ENCODE measurements around the gene TK1.

The TK1 gene

DNA sequence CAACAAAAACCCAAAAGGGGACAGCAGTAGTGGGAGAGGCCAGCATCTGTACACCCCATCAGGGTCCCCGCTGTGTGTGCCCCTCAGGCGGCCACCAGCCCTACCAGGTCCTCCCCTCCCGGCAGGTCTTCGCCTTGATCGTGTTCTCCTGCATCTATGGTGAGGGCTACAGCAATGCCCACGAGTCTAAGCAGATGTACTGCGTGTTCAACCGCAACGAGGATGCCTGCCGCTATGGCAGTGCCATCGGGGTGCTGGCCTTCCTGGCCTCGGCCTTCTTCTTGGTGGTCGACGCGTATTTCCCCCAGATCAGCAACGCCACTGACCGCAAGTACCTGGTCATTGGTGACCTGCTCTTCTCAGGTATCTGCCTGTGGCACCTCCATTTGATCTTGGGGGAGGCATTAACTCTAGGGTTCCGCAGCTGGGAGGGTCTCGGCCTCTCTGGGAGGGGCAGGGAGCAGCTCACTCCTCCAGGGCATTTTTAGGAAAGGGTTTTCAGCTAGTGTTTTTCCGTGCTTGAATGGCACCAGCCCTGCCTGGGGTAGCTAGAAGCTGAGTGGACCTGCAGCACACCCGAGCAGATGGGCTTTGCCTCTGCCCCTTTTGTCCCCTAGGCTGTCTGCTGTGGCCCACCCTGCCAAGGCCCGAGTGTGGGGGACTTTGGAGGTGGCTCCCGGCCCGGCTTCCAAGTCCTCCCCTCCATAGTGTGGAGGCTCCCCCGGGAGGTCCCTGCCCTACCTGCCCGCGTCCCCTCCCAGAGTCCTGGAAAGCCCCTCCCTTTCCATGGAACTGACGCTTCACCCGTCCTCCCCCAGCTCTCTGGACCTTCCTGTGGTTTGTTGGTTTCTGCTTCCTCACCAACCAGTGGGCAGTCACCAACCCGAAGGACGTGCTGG is 15.9 kb downstream of the TK1 start:
- no peak overlapping the region for H3K4me3 ChIP-seq (ENCODE audit: low read depth, low read length)

DNA sequence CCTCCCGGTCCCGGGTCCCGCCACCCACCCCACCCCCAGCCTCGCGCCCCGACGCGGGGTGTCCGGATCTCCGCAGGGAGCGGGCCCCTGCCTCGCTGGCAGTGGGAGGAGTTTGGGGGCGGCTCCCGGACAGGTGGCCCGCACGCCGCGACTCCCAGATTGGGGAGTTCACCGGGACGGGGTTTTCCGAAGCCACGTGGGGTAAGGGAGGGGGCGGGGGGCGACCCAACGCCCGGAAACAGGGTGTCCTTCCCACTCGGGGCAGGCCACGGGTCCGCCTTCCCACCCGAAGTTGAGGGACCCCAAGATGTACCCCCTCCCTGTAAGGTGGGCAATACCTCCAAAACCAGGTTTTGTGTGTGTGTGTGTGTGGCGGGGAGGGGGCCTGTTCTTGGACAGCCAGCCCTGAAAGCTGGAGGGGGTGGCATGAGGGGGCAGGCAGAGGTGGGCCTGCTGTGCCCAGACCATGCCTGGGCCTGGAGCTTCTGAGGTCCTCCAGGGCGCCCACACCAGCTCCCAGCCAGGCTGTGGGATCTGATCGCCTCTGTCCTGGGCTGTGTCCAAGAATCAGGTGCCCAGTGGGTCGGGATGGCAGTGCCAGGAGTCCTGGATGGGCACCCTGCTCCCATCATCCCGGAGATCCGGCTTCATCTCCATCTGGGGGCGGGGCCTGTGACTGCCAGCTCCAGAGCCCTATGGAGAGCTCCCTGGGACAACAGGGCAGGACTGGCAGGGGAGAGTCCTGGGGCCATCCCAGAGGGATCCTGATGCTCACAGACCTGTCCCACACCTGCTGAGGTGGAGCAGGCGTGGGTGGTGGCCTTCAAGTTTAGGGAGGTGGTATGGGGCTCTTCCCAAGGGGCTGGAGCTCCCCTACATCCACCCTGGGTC is 17.7 kb downstream of the TK1 start:
- no peaks in the 10 kb centered on the region for H3K27me3 ChIP-seq
- H3K4me3 ChIP-seq (ENCODE audit: low read depth, low read length) = peak overlapping the region; percentile 57
- H3K9me3 ChIP-seq = no peaks in the 10 kb centered on the region
- H3K36me3 ChIP-seq = peaks cover 1% of the 10 kb centered on the region
- H3K4me1 ChIP-seq = no peaks in the 10 kb centered on the region
- TF ChIP-seq, protein P1, sequence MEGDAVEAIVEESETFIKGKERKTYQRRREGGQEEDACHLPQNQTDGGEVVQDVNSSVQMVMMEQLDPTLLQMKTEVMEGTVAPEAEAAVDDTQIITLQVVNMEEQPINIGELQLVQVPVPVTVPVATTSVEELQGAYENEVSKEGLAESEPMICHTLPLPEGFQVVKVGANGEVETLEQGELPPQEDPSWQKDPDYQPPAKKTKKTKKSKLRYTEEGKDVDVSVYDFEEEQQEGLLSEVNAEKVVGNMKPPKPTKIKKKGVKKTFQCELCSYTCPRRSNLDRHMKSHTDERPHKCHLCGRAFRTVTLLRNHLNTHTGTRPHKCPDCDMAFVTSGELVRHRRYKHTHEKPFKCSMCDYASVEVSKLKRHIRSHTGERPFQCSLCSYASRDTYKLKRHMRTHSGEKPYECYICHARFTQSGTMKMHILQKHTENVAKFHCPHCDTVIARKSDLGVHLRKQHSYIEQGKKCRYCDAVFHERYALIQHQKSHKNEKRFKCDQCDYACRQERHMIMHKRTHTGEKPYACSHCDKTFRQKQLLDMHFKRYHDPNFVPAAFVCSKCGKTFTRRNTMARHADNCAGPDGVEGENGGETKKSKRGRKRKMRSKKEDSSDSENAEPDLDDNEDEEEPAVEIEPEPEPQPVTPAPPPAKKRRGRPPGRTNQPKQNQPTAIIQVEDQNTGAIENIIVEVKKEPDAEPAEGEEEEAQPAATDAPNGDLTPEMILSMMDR (IDR thresholded peaks at IDR 0.05; ENCODE audit: low read depth, low read length) = no peak
- peak; percentile 56 for DNase-seq

More for the DNA sequence above, 15.9 kb downstream of the TK1 start:
- Histone ChIP-seq H3K36me3 (peaks cover 13% of the 10 kb centered on the region), H3K27me3 (no peaks in the 10 kb centered on the region), H3K4me1 (no peaks in the 10 kb centered on the region; the same call in 1 of the 2 replicates), H3K9me3 (no peaks in the 10 kb centered on the region)
- TF ChIP-seq, protein P1 (IDR thresholded peaks at IDR 0.05; ENCODE audit: low read depth, low read length) = no peak
- no peak for DNase-seq

DNA sequence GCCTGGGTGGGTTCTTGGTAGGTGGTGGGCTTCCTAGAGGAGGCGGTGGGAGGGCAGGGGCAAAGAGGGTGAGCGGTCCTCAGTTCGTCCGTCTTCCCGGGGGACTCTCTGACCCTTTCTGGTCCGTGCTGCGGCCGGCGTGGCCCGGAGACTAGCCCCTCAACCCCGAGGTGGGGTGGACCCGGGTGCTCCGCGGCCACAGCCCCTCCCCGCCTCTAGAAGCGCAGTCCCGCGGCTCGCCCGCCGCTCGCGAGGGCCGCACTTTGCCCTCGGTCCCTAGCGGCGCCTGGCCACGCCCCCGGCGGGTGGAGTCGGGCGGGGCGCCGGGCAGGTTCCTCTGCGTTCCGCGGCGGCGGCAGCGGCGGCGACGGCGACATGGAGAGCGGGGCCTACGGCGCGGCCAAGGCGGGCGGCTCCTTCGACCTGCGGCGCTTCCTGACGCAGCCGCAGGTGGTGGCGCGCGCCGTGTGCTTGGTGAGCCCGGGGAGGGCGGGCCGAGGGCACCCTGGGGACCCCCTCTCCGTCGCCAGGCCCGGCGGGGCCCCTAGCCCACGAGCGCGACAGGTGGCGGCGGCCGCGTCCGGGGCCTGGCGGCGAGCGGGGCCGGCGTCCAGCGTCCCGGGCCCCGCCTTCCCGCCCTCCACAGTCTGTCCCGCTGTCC is 18.5 kb downstream of the TK1 start, which contains the start of gene SYNGR2:
Gene SYNGR2 (plus strand): TSS at position 340 of the 661 bp plus-strand sequence. CDS start 36 bp downstream, at position 376.
- peak within 1 kb of the TSS; percentile 57 for H3K4me3 ChIP-seq (ENCODE audit: low read depth, low read length)
- peak; percentile 92 for DNase-seq
- H3K9me3 ChIP-seq = no peaks in the 10 kb centered on the region
- TF ChIP-seq, protein P1 (IDR thresholded peaks at IDR 0.05; ENCODE audit: low read depth, low read length) = no peak
- no peaks in the 10 kb centered on the region for H3K27me3 ChIP-seq
- H3K4me1 ChIP-seq = no peaks in the 10 kb centered on the region
- no peaks in the 10 kb centered on the region for H3K36me3 ChIP-seq

DNA sequence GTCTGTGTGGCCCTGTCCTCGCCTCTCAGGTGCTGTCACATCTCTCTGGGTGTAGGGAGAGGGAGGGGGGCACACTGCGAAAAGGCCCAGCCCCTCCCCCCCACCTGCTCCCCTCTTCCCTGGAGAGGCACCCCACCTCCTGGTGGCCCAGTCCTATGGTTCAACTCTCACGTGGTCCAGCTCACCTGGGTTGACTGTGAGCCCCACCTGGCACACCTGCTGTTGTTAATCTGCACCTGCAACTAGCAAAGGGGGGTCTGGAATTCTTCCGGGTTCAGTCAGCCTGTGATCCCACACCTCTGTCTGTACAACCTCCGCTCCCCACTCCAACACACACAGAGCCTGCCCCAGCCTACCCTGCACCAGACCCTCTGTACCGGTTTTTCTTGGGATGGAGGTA is 20.4 kb downstream of the TK1 start:
- H3K27me3 ChIP-seq = no peaks in the 10 kb centered on the region
- TF ChIP-seq, protein P1 (IDR thresholded peaks at IDR 0.05; ENCODE audit: low read depth, low read length) = no peak
- no peaks in the 10 kb centered on the region for H3K9me3 ChIP-seq
- no peak overlapping the region for H3K4me3 ChIP-seq (ENCODE audit: low read depth, low read length)
- DNase-seq = no peak
- no peaks in the 10 kb centered on the region for H3K36me3 ChIP-seq
- no peaks in the 10 kb centered on the region for H3K4me1 ChIP-seq

DNA sequence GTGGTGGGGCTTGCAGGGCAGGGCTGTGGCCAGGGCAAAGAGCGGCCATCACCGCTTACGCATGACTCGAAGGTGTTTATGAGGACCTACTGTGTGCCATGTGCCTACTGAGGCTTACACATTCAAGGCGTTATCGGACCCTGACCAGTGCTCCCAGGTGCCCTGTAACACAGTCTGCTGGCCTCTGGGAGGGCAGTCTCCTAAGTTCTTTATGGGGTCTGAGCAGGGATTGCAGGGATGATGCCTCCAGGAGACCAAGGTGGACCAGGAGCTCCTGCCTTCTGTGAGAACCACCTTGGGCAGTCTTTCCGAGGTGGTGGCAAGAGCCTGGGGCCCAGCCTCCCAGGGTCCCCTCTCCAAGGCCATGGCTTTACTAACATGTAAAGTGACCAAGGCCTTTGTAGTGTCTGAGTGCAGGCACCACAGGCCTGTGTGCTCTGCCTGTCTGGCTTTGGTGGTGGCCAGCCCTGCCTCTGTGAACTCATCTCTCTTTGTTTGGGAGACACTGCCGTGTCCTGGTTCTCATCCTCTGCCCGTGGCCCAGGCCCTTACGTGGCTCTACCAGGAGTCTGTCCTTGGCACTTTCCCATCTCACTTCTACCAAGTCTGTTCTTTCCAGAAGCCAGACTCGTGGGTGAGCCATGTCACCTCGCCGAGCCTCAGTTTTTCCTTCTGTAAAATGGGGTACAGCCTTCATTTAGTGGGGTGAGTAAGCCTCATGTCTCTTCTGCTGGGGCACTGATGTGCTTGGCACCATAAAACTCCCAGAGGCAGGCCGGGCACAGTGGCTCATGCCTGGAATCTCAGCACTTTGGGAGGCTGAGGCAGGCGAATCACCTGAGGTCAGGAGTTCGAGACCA is 21.9 kb downstream of the TK1 start:
- no peak for DNase-seq
- Histone ChIP-seq H3K27me3 (no peaks in the 10 kb centered on the region), H3K36me3 (no peaks in the 10 kb centered on the region), H3K4me3 (ENCODE audit: low read depth, low read length) (no peak overlapping the region), H3K9me3 (no peaks in the 10 kb centered on the region), H3K4me1 (no peaks in the 10 kb centered on the region)
- TF ChIP-seq, protein P1 (IDR thresholded peaks at IDR 0.05; ENCODE audit: low read depth, low read length) = no peak

All from BE2C (cell line).